Measurements from ENCODE around the gene PKMYT1. TPM values are rescaled to one million over a fixed set of nuclear protein-coding genes. Genes with fewer than 3 reads are reported as not detected.
A peak's percentile ranks its signal among the peaks of the same experiment; 100 is the strongest.

The PKMYT1 gene
- polyA plus RNA-seq, 1 donor (not counting 4 experiments of a cell fraction or from before 2014, with no cell fraction given), result 6.9 TPM

- no peaks in the 10 kb centered on the region for H3K27me3 ChIP-seq (ENCODE audit: control insufficient read depth, extremely low read depth, insufficient read depth, low read length)
- no peak overlapping the region for H3K9ac ChIP-seq (ENCODE audit: control insufficient read depth, extremely low read depth, insufficient read depth, low read length)
- H3K27ac ChIP-seq (ENCODE audit: control insufficient read depth, insufficient read depth, low read length), result no peak overlapping the region
- dilution Hi-C loops (cut with MboI; ENCODE audit: extremely low pct_ligation_motif_present, low sequenced_read_pairs), result no loop called here
- peaks cover 11% of the 10 kb centered on the region for H3K79me2 ChIP-seq (ENCODE audit: control insufficient read depth, insufficient read depth, low read length)
- no peaks in the 10 kb centered on the region for H3K9me3 ChIP-seq (ENCODE audit: control insufficient read depth, low read depth, low read length)
- no peak overlapping the region for H2AFZ ChIP-seq (ENCODE audit: control insufficient read depth, low read length)
- peaks cover 1 to 17% of the 10 kb centered on the region in 2 experiments for H3K36me3 ChIP-seq (ENCODE audit: control insufficient read depth in 2 of 2, extremely low read depth in 1 of 2, insufficient read depth in 2 of 2, low read length in 2 of 2)
- TF ChIP-seq, protein P1, sequence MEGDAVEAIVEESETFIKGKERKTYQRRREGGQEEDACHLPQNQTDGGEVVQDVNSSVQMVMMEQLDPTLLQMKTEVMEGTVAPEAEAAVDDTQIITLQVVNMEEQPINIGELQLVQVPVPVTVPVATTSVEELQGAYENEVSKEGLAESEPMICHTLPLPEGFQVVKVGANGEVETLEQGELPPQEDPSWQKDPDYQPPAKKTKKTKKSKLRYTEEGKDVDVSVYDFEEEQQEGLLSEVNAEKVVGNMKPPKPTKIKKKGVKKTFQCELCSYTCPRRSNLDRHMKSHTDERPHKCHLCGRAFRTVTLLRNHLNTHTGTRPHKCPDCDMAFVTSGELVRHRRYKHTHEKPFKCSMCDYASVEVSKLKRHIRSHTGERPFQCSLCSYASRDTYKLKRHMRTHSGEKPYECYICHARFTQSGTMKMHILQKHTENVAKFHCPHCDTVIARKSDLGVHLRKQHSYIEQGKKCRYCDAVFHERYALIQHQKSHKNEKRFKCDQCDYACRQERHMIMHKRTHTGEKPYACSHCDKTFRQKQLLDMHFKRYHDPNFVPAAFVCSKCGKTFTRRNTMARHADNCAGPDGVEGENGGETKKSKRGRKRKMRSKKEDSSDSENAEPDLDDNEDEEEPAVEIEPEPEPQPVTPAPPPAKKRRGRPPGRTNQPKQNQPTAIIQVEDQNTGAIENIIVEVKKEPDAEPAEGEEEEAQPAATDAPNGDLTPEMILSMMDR (optimal IDR thresholded peaks at IDR 0.05 in 1 of 3, IDR thresholded peaks at IDR 0.05 in 1 of 3, conservative IDR thresholded peaks at IDR 0.05 in 1 of 3; ENCODE audit: extremely low read depth in 1 of 3, insufficient read depth in 2 of 3, low read length in 3 of 3), result no peak
- no peak for TF ChIP-seq EZH2 (IDR thresholded peaks at IDR 0.05; ENCODE audit: low read length)
- peaks cover 9% of the 10 kb centered on the region for H4K20me1 ChIP-seq (ENCODE audit: control insufficient read depth, extremely low read depth, insufficient read depth, low read length)
- no peak overlapping the region for H3K4me2 ChIP-seq (ENCODE audit: control insufficient read depth, extremely low read depth, insufficient read depth, low read depth, low read length)
- H3K4me1 ChIP-seq (ENCODE audit: control insufficient read depth, extremely low read depth, insufficient read depth, low read length), result peaks cover 18% of the 10 kb centered on the region
- FAIRE-seq, result no peak
- DNase-seq (ENCODE audit: low read depth, low spot score), result no peak
- no peak overlapping the region for H3K4me3 ChIP-seq (ENCODE audit: control insufficient read depth in 2 of 3, extremely low read depth in 1 of 3, insufficient read depth in 2 of 3, low read depth in 1 of 3, low read length in 3 of 3)
- peaks cover 2% of the 10 kb centered on the region for H3K9me1 ChIP-seq (ENCODE audit: control insufficient read depth, extremely low read depth, insufficient read depth, low read length)
These were observed 8.1 kb downstream of the PKMYT1 start for GRCh38 chr16:2971985-2972784.

DNA sequence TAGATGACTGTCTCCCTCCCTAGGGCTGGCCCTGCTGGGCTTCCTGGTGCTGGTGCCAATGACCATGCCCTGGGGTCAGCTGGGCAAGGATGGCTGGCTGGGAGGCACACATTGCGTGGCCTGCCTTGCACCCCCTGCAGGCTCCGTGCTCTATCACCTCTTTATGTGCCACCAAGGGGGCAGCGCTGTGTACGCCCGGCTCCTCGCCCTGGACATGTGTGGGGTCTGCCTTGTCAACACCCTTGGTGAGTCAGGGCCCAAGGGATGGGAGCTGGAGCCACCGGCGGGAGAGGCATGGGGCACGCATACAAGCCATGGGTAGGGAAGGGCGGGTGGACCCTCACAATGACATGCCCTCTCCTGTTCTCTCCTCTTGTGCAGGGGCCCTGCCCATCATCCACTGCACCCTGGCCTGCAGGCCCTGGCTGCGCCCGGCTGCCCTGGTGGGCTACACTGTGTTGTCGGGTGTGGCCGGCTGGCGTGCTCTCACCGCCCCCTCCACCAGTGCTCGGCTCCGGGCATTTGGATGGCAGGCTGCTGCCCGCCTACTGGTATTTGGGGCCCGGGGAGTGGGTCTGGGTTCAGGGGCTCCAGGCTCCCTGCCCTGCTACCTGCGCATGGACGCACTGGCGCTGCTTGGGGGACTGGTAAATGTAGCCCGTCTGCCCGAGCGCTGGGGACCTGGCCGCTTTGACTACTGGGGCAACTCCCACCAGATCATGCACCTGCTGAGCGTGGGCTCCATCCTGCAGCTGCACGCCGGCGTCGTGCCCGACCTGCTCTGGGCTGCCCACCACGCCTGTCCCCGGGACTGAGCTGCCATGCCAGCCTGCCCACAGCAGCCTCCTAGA is 8.9 kb downstream of the PKMYT1 start:
- no peak for FAIRE-seq
- no peak overlapping the region for H3K9ac ChIP-seq (ENCODE audit: control insufficient read depth, extremely low read depth, insufficient read depth, low read length)
- H3K9me3 ChIP-seq (ENCODE audit: control insufficient read depth, low read depth, low read length), result no peaks in the 10 kb centered on the region
- DNase-seq (ENCODE audit: low read depth, low spot score), result no peak
- no peaks in the 10 kb centered on the region for H3K27me3 ChIP-seq (ENCODE audit: control insufficient read depth, extremely low read depth, insufficient read depth, low read length)
- peaks cover 2% of the 10 kb centered on the region for H3K9me1 ChIP-seq (ENCODE audit: control insufficient read depth, extremely low read depth, insufficient read depth, low read length)
- peaks cover 18% of the 10 kb centered on the region for H3K4me1 ChIP-seq (ENCODE audit: control insufficient read depth, extremely low read depth, insufficient read depth, low read length)
- H4K20me1 ChIP-seq (ENCODE audit: control insufficient read depth, extremely low read depth, insufficient read depth, low read length), result peaks cover 9% of the 10 kb centered on the region
- TF ChIP-seq, protein P1 (optimal IDR thresholded peaks at IDR 0.05 in 1 of 3, IDR thresholded peaks at IDR 0.05 in 1 of 3, conservative IDR thresholded peaks at IDR 0.05 in 1 of 3; ENCODE audit: extremely low read depth in 1 of 3, insufficient read depth in 2 of 3, low read length in 3 of 3), result no peak
- no peak for TF ChIP-seq EZH2 (IDR thresholded peaks at IDR 0.05; ENCODE audit: low read length)
- no peak overlapping the region for H3K4me3 ChIP-seq (ENCODE audit: control insufficient read depth in 2 of 3, extremely low read depth in 1 of 3, insufficient read depth in 2 of 3, low read depth in 1 of 3, low read length in 3 of 3)
- peaks cover 11% of the 10 kb centered on the region for H3K79me2 ChIP-seq (ENCODE audit: control insufficient read depth, insufficient read depth, low read length)
- H2AFZ ChIP-seq (ENCODE audit: control insufficient read depth, low read length), result no peak overlapping the region
- peaks cover 1 to 17% of the 10 kb centered on the region in 2 experiments for H3K36me3 ChIP-seq (ENCODE audit: control insufficient read depth in 2 of 2, extremely low read depth in 1 of 2, insufficient read depth in 2 of 2, low read length in 2 of 2)
- dilution Hi-C loops (cut with MboI; ENCODE audit: extremely low pct_ligation_motif_present, low sequenced_read_pairs), result no loop called here
- no peak overlapping the region for H3K27ac ChIP-seq (ENCODE audit: control insufficient read depth, insufficient read depth, low read length)
- peak overlapping the region; percentile 85 for H3K4me2 ChIP-seq (ENCODE audit: control insufficient read depth, extremely low read depth, insufficient read depth, low read depth, low read length)
